Heart left ventricle (tissue), 13 donors: ENCODE measurements around the gene RPP25L.

Experiments used
- CTCF ChIP-seq, 12 donors: fragments of 200-600 bp; sonication (generic) in 4 of 12; IDR thresholded peaks; one replicate each; pipeline versions ENCODE4 v1.5.0 to v1.8.0; 2018 to 2022; ENCODE audit warnings: antibody characterized with exemption in 12 of 12, mild to moderate bottlenecking in 5 of 12
- POLR2A ChIP-seq, 2 donors: fragments of 450-650 bp; IDR thresholded peaks; one replicate each; pipeline ENCODE4 v1.6.1; 2017; ENCODE audit warnings: antibody characterized with exemption in 2 of 2, mild to moderate bottlenecking in 2 of 2, moderate library complexity in 2 of 2
- donor health status: ischemic (EF 13 %, LVEDD 7.1; RV severe dilation, severe dysfunction).
- donor health status: DM: no; HTN: yes; CAD: no.
- donor health status: DM: no; HTN: no; CAD: no.
- donor health status: ischemic (EF 25% LVEDD 6.9; RV normal size, moderate dysfunction).
- donor health status: ischemic (EF 25% LVEDD 5.7; RV mildly dilated, moderate dysfunction).
- donor health status: ischemic (EF 35%, LVEDD 5.7; RV mildly dilated, moderate dysfunction).
- donor health status: nonischemic (EF 11% LVEDD 7.7; RV severe dilation, severe dysfunction).
- donor health status: DM: yes; HTN: yes; CAD: no.
- donor health status: PGD.
- donor health status: ischemic (EF 29% LVEDD 5.4; RV normal size, mild dysfunction).
- donor health status: nonischemic (EF 23%, LVEDD 6.1; RV moderate dilation, normal function).

GRCh38 chr9:34644766-34645314, 32.9 kb upstream of the RPP25L start:
- TF ChIP-seq CTCF (IDR thresholded peaks at IDR 0.05) = no peak
- TF ChIP-seq POLR2A (IDR thresholded peaks at IDR 0.05) = no peak
